ENCODE results near the gene HEPN1.
"Not testable (repeated sequence)": the region's sequence is repeated elsewhere in the genome, so short reads cannot be mapped to it uniquely, and the experiment has no call there.

The HEPN1 gene

DNA sequence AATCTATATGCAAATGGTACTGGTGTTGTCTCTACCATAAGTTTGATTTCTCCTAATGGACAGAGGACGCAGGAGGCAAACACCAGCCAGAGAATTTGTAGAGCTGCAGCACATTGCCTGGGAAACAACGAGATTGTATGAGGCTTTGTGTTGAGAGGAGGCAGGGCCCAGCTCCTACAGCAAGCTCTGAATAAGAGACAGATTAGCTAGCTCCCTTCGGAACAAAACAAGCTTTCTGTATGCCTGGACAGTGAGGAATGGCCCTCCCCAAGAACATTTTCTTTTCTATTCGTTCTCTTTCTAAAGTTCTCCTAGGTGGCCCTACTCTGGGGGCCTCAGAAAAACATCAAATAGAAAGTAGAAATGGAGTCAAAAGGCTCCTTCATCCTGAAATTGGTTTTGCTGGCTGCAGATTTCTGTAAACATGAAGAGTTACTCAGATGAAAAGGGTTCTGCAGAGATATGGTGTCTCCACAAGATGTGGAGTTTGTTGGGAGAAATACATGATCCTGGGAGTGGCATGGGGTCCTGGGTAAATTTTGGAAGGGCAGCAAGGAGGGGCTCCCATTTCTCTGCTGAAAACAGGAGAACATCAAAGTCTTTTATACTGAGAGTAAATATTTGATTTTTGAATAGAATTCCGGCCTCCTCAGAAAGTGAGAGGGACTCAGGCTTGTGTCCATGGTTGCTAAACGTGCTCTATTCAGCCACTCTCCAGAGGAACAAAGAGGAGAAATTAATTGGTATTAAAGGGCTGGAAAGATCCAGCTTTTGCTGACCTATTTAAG is 23.6 kb downstream of the HEPN1 start:
- peak; percentile 92 for DNase-seq (ENCODE audit: low spot score)

DNA sequence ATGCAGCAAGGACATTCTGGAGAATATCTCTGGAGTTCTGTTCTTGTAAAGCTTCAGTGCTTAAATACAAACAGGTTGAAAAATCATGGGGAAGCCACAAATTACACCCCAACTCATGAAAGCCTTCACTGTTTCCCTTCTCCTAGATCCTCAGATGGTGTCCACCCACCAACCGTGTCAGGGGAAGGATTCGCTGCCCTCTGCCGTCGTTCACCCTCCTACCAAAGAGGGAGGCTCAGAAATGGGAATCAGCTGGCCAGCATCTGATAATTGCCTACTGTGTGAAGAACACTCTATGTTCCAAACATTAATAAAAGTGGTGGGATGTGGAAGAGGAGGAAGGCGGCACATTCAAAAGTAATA is 24.2 kb downstream of the HEPN1 start:
- DNase-seq (ENCODE audit: low spot score) = peak; percentile 89

DNA sequence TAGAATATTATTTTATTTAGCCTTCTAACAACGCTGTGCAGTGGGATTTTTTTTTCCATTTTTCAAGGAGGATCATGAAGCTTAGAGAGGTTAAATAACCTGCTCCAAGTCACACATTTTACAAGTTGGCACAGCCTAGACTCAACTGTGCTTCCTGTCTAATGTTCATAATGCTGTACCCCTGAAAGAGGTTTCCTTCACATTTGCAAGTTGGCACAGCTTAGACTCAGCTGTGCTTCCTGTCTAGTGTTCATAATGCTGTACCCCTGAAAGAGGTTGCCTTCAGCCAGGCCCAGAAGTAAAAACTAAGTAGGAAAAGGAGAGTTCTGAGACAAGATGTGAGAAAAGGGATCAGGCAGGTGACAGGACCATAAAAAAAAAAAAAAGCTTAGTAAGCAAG is 24.7 kb downstream of the HEPN1 start:
- DNase-seq (ENCODE audit: low spot score) = no peak

GRCh38 chr11:124944565-124944964 is 25.5 kb downstream of the HEPN1 start:
- no peak for DNase-seq (ENCODE audit: low spot score)

DNA sequence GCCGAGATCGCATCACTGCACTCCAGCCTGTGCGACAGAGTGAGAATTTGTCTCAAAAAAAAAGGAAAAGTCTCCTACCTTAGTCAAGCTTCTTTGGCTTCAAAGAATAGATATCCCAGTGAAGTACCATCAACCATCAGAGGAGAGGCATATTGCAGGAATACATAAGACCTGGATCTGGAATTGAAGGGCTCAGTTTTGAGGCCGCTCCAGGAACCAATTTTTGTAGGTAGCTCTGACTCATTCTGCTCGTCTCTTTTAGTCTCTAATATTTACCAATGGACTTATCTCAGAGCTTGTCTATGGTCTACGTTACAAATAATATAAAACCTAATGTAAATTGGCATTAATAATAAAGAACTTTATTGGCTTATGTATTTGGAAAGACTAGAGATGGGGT is 26.8 kb downstream of the HEPN1 start:
- DNase-seq (ENCODE audit: low spot score) = no peak

DNA sequence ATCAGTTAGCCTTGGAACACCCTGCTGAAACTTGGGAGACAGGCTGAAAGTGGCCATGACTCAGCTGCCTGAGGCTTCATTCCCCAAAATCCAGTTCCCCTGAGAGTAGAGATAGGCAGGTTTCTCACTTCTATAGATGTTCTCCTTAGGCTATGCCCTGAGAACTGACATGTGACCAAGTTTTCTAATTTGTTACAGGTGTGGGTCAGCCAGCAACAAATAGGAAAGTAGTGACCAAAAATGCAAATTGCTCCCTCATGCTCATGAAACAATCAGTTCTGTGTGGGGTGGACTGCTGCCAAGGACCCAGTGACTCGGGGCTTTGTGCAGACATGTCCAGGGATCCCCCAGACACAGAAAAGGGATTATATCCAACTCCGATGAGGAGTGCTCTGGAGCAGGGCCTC is 27.7 kb downstream of the HEPN1 start:
- DNase-seq (ENCODE audit: low spot score) = peak; percentile 91

- DNase-seq (ENCODE audit: low spot score) = no peak
Measured at GRCh38 chr11:124950601-124951330, 31.7 kb downstream of the HEPN1 start.

GRCh38 chr11:124951341-124951740 is 32.3 kb downstream of the HEPN1 start:
- DNase-seq (ENCODE audit: low spot score) = no peak

- peak; percentile 99 for DNase-seq (ENCODE audit: low spot score)
Measured at GRCh38 chr11:124953753-124954589, 34.9 kb downstream of the HEPN1 start, which contains the start of gene CCDC15. TSS of gene CCDC15 (plus strand) at chr11:124954202. CDS start at chr11:124954733, 531 bp downstream.

DNA sequence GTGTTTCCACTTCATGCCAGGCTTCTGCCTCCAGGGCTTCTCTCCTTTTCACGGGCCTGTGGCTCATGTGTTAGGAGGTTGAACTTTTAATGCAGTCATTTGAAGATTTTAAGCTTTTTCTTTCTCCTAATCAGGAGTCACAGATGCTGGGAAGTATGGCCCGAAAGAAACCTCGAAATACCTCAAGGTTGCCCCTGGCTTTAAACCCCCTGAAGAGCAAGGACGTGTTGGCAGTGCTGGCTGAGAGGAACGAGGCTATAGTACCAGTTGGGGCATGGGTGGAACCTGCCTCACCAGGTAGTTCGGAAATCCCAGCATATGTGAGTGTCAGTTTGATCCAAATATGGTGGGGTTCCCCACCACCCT is 35.5 kb downstream of the HEPN1 start:
- no peak for DNase-seq (ENCODE audit: low spot score)

- no peak for DNase-seq (ENCODE audit: low spot score)
Measured at GRCh38 chr11:124955035-124955434, 36.0 kb downstream of the HEPN1 start.

DNA sequence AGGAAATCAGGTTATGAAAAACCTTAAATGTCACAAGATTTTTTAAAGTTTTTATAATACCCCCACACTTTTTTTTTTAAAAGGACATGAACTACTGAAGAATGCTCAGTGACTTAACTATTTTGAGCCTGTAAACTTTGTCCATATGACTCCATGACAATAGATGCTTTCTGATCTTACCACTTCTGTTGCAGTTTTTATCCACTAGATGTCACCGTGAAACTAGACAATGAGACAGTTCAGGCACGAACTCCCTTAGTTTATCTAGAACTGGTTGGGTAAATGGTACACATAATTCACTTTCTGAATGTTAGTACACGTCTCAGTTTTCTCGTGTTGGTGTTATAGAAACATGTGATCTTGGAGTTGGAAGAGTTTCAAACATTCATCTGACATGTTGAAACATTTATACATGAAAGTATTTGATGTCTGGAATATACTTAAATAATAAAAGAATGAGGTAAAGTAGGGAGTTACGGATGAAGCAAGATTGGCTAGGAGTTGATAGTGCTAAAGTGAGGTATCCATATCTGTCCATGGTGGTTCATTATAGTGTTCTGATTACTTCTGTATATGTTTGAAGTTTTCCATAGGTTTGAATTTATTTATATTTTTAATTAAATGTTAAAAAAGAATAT is 43.0 kb downstream of the HEPN1 start:
- peak; percentile 81 for DNase-seq (ENCODE audit: low spot score)

DNA sequence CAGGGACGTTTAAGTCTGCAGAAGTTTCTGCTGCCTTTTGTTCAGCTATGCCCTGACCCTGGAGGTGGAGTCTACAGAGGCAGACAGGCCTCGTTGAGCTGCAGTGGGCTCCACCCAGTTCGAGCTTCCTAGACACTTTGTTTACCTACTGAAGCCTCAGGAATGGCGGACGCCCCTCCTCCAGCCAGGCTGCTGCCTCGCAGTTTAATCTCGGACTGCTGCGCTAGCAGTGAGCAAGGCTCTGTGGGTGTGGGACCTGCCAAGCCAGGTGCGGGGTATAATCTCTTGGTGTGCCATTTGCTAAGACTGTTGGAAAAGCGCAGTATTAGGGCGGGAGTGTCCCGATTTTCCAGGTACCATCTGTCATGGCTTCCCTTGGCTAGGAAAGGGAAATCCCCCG is 49.1 kb downstream of the HEPN1 start:
- not testable (repeated sequence) for DNase-seq (ENCODE audit: low spot score)
